T47D (cell line): ENCODE data around the gene PPP1R3C.
A peak's percentile ranks its signal among the peaks of the same experiment; 100 is the strongest.

Source experiments
- DNase-seq, 2 experiments: peaks; one replicate each; pipeline versions ENCODE4 v3.0.0 to v3.0.0-alpha.2; 2011 to 2012; ENCODE audit warnings: low read depth in 1 of 2, low spot score in 1 of 2
- JUND ChIP-seq: IDR thresholded peaks from 2 replicates; pipeline ENCODE4 v1.6.1; 2012; ENCODE audit warnings: low read depth
- in situ Hi-C: cut with HindIII; loops from 2 replicates; pipeline ENCODE4 v1.10.0; 2016; ENCODE audit warnings: low sequenced_read_pairs, low pct_unique_long_range_greater_than_20kb

Gene PPP1R3C

GRCh38 chr10:91590142-91590903 lies 42.5 kb downstream of the PPP1R3C start:
- peak in 1 of 2 experiments; percentile 57 for DNase-seq
- in situ Hi-C loops = no loop called here
- TF ChIP-seq JUND = no peak

GRCh38 chr10:91589658-91590035 lies 43.2 kb downstream of the PPP1R3C start:
- no peak for DNase-seq
- in situ Hi-C loops = no loop called here
- no peak for TF ChIP-seq JUND

GRCh38 chr10:91589015-91589657 lies 43.7 kb downstream of the PPP1R3C start:
- DNase-seq = no peak
- in situ Hi-C loops = no loop called here
- TF ChIP-seq JUND = no peak

GRCh38 chr10:91587710-91588638 lies 44.9 kb downstream of the PPP1R3C start:
- DNase-seq = no peak
- no peak for TF ChIP-seq JUND
- in situ Hi-C loops = no loop called here

- in situ Hi-C loops = no loop called here
- no peak for TF ChIP-seq JUND
- no peak for DNase-seq
Observed at GRCh38 chr10:91582153-91582554, 50.7 kb downstream of the PPP1R3C start.

GRCh38 chr10:91579329-91579985 lies 53.4 kb downstream of the PPP1R3C start:
- no peak for TF ChIP-seq JUND
- in situ Hi-C loops = no loop called here
- no peak for DNase-seq
